Measurements from ENCODE around the gene STK32A. TPM values are rescaled to one million over a fixed set of nuclear protein-coding genes. Genes with fewer than 3 reads are reported as not detected.

Gene STK32A
- total RNA-seq, 1 experiment from 2014 or later = 1.3 TPM

DNA sequence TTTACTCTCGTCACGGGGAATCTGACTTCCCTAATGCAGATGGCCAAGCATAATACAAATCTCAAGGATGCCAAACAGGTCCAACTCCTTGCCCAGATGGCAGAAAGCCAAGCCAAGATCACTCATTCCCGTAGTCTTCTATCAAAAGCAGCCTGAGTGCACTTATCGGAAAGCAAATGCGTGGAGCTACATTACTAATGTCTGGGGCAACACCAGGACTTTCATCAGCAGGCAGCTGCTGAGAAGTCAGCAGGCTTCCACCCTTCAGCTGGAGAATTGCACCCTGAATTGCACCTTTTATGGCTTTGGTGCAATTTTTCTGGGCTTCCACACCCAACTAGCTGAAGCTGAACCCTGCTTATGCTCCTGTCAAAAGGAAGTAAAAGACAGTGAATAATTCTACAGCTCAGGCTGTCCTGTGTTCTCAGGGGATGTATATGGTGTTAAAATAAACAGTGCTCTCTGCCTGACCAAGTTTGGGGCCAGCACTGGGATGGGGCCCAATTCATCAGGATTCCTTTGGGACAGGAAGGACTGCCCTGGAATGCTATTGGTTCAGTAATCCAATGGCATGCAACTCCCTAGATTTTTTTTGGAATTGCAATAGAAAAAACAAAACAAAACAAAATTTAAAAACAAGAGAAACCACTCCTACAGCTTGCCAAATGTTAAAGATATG is 182.4 kb downstream of the STK32A start:
- Histone ChIP-seq H4K20me1 (ENCODE audit: control insufficient read depth, insufficient read depth, insufficient read length) (no peaks in the 10 kb centered on the region), H4K91ac (ENCODE audit: insufficient read length, low read depth, low read length) (no peak overlapping the region), H4K8ac (replicated peaks; ENCODE audit: insufficient read length, low read depth, low read length) (no peak overlapping the region), H2BK15ac (ENCODE audit: low read depth, low read length) (no peak overlapping the region), H3K56ac (ENCODE audit: insufficient read length, low read depth, low read length) (no peak overlapping the region), H3K23me2 (ENCODE audit: insufficient read length, low read depth, low read length, poor library complexity, severe bottlenecking) (no peaks in the 10 kb centered on the region), H3K9ac (ENCODE audit: extremely low read depth, insufficient read length, low read length) (no peak overlapping the region), H3K27me3 (ENCODE audit: insufficient read depth, low read length) (no peaks in the 10 kb centered on the region), H3K4ac (ENCODE audit: low read depth, low read length) (no peak overlapping the region), H3K4me1 (ENCODE audit: insufficient read depth, low read length) (no peaks in the 10 kb centered on the region), H3K4me2 (ENCODE audit: insufficient read depth, insufficient read length, low read length) (no peak overlapping the region), H3K14ac (ENCODE audit: insufficient read depth, low read length) (no peak overlapping the region), H3K27ac (ENCODE audit: insufficient read length, low read depth, low read length) (no peak overlapping the region), H3K79me2 (ENCODE audit: insufficient read depth, low read length) (peaks cover 5% of the 10 kb centered on the region), H3T11ph (ENCODE audit: low read length) (no peak overlapping the region), H3K9me3 (ENCODE audit: control insufficient read depth, low read depth, low read length) (no peaks in the 10 kb centered on the region), H3K23ac (ENCODE audit: insufficient read length, low read depth, low read length) (no peak overlapping the region), H2AK5ac (ENCODE audit: insufficient read length, low read length) (no peak overlapping the region), H2BK20ac (ENCODE audit: low read depth, low read length, poor library complexity, severe bottlenecking) (no peak overlapping the region), H2BK120ac (ENCODE audit: low read depth, low read length, poor library complexity, severe bottlenecking) (no peak overlapping the region), H2BK12ac (ENCODE audit: insufficient read length, low read depth, low read length) (no peak overlapping the region), H2AFZ (ENCODE audit: low read length) (no peak overlapping the region), H4K5ac (ENCODE audit: insufficient read length, low read depth, low read length) (no peak overlapping the region), H3K79me1 (ENCODE audit: insufficient read depth, low read depth, low read length, poor library complexity, severe bottlenecking) (peaks cover 15% of the 10 kb centered on the region), H2BK5ac (ENCODE audit: insufficient read length, low read length) (no peak overlapping the region), H3K18ac (ENCODE audit: insufficient read length, low read depth, low read length) (no peak overlapping the region)
- peaks cover 62 to 98% (median 97%) of the 10 kb centered on the region in 3 experiments for H3K36me3 Mint-ChIP-seq (ENCODE audit: insufficient read depth in 1 of 3, low read depth in 3 of 3)
- H3K4me3 Mint-ChIP-seq = no peak overlapping the region
- H3K27me3 Mint-ChIP-seq (ENCODE audit: low read depth) = no peaks in the 10 kb centered on the region; the same call in 1 of the 2 replicates
- DNase-seq = no peak
- H3K27ac Mint-ChIP-seq = peak overlapping the region; percentile 8 to 87 (median 76); a peak in 3 of 7 replicates
- H3K9me3 Mint-ChIP-seq = no peaks in the 10 kb centered on the region
- no CpG with 5 or more reads among the region's 5 CpGs for WGBS (ENCODE audit: extremely low coverage, insufficient read length, low lambda C conversion rate)
- H3K4me1 Mint-ChIP-seq = peaks cover 12 to 16% of the 10 kb centered on the region in 2 experiments
- TF ChIP-seq, protein P1, sequence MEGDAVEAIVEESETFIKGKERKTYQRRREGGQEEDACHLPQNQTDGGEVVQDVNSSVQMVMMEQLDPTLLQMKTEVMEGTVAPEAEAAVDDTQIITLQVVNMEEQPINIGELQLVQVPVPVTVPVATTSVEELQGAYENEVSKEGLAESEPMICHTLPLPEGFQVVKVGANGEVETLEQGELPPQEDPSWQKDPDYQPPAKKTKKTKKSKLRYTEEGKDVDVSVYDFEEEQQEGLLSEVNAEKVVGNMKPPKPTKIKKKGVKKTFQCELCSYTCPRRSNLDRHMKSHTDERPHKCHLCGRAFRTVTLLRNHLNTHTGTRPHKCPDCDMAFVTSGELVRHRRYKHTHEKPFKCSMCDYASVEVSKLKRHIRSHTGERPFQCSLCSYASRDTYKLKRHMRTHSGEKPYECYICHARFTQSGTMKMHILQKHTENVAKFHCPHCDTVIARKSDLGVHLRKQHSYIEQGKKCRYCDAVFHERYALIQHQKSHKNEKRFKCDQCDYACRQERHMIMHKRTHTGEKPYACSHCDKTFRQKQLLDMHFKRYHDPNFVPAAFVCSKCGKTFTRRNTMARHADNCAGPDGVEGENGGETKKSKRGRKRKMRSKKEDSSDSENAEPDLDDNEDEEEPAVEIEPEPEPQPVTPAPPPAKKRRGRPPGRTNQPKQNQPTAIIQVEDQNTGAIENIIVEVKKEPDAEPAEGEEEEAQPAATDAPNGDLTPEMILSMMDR (conservative IDR thresholded peaks at IDR 0.05) = no peak

All from H9 (cell line).